GM19324 (cell line): ENCODE measurements around the gene GYPB.
"Not testable (repeated sequence)": the region's sequence is repeated elsewhere in the genome, so short reads cannot be mapped to it uniquely, and the experiment has no call there.

Source experiments
- ATAC-seq: cut with Tn5 transposase; IDR thresholded peaks from one replicate; pipeline ENCODE4 v1.9.1; 2021; ENCODE audit warnings: mild to moderate bottlenecking, moderate library complexity; ENCODE audit not compliant: unreplicated experiment, low FRiP score

Gene GYPB

GRCh38 chr4:144019277-144019676, at the start of gene GYPB:
TSS of gene GYPB (minus strand) at chr4:144019380. CDS start at chr4:144019287, 93 bp downstream.
- ATAC-seq, result not testable (repeated sequence)

- ATAC-seq, result not testable (repeated sequence)
Observed at GRCh38 chr4:144061556-144061955, 42.4 kb upstream of the GYPB start.

GRCh38 chr4:144060234-144060859, 41.2 kb upstream of the GYPB start:
- not testable (repeated sequence) for ATAC-seq

GRCh38 chr4:144056800-144057199, 37.6 kb upstream of the GYPB start:
- no peak for ATAC-seq

- not testable (repeated sequence) for ATAC-seq
Observed at GRCh38 chr4:144055336-144055735, 36.2 kb upstream of the GYPB start.

- ATAC-seq, result not testable (repeated sequence)
Observed at GRCh38 chr4:144051494-144051893, 32.3 kb upstream of the GYPB start.

GRCh38 chr4:144050631-144051030, 31.5 kb upstream of the GYPB start:
- not testable (repeated sequence) for ATAC-seq

- not testable (repeated sequence) for ATAC-seq
Observed at GRCh38 chr4:144049495-144050424, 30.6 kb upstream of the GYPB start.

GRCh38 chr4:144044936-144045335, 25.8 kb upstream of the GYPB start:
- not testable (repeated sequence) for ATAC-seq

- ATAC-seq, result not testable (repeated sequence)
Observed at GRCh38 chr4:144032580-144032979, 13.4 kb upstream of the GYPB start.

- not testable (repeated sequence) for ATAC-seq
Observed at GRCh38 chr4:144031875-144032274, 12.7 kb upstream of the GYPB start.

GRCh38 chr4:144031369-144031768, 12.2 kb upstream of the GYPB start:
- not testable (repeated sequence) for ATAC-seq

- ATAC-seq, result not testable (repeated sequence)
Observed at GRCh38 chr4:144030708-144031107, 11.5 kb upstream of the GYPB start.

GRCh38 chr4:144026682-144027081, 7.5 kb upstream of the GYPB start:
- ATAC-seq, result not testable (repeated sequence)

GRCh38 chr4:144024399-144025053, 5.3 kb upstream of the GYPB start:
- not testable (repeated sequence) for ATAC-seq

GRCh38 chr4:144022772-144023400, 3.7 kb upstream of the GYPB start:
- not testable (repeated sequence) for ATAC-seq

- peak; percentile 82 for ATAC-seq
Observed at GRCh38 chr4:144021336-144021990, 2.3 kb upstream of the GYPB start.

- not testable (repeated sequence) for ATAC-seq
Observed at GRCh38 chr4:144018223-144019000, 768 bp downstream of the GYPB start.

- not testable (repeated sequence) for ATAC-seq
Observed at GRCh38 chr4:144017271-144017670, 1.9 kb downstream of the GYPB start.
